ENCODE data around the gene PDE10A. TPM values are rescaled to one million over a fixed set of nuclear protein-coding genes. Genes with fewer than 3 reads are reported as not detected.
A peak's percentile ranks its signal among the peaks of the same experiment; 100 is the strongest.

The PDE10A gene
- total and polyA plus RNA-seq, 2 of the 8 experiments (the other 6 are each of a cell fraction or from before 2014, with no cell fraction given): 1.1 to 2.4 TPM

GRCh38 chr6:165665384-165665672 lies 2.3 kb upstream of the PDE10A start:
- Histone ChIP-seq H3K9me3 (ENCODE audit: insufficient read depth in 2 of 2, low read depth in 1 of 2, low read length in 1 of 2) (no peaks in the 10 kb centered on the region), H3K79me2 (ENCODE audit: control insufficient read depth in 1 of 2, insufficient read depth in 2 of 2, low read length in 2 of 2) (no peaks in the 10 kb centered on the region), H3K9ac (replicated peaks in 1 of 4; ENCODE audit: extremely low read depth in 1 of 4, low read depth in 3 of 4, low read length in 3 of 4) (no peak overlapping the region), H3K23me2 (ENCODE audit: low read depth, low read length) (peaks cover 29% of the 10 kb centered on the region; the same call in 1 of the 2 replicates), H4K8ac (ENCODE audit: extremely low read depth, insufficient read depth, low read length) (no peak overlapping the region), H3K14ac (ENCODE audit: insufficient read length) (no peak overlapping the region), H4K5ac (ENCODE audit: insufficient read length, low read depth, low read length) (no peak overlapping the region), H2BK5ac (ENCODE audit: low read depth, low read length) (no peak overlapping the region), H2BK12ac (ENCODE audit: low read depth, low read length) (no peak overlapping the region), H4K20me1 (replicated peaks in 1 of 2; ENCODE audit: control insufficient read depth in 1 of 2, insufficient read depth in 2 of 2, low read length in 2 of 2) (peaks cover 0 to 2% of the 10 kb centered on the region in 2 experiments), H3K4ac (replicated peaks; ENCODE audit: insufficient read length, low read depth, low read length) (no peak overlapping the region), H2AK5ac (ENCODE audit: low read depth, low read length) (no peak overlapping the region), H3K4me2 (ENCODE audit: insufficient read depth in 1 of 2, low read depth in 2 of 2, low read length in 2 of 2) (peak overlapping the region; percentile 74 to 93; a peak in 3 of 4 replicates), H3K79me1 (ENCODE audit: low read depth, low read length) (no peaks in the 10 kb centered on the region), H3K4me3 (ENCODE audit: extremely low read depth in 1 of 4, insufficient read depth in 2 of 4, low read depth in 3 of 4, low read length in 4 of 4) (peak overlapping the region in 1 of 4 experiments; percentile 73; a peak in 2 of 8 replicates), H3K36me3 (ENCODE audit: control insufficient read depth in 2 of 4, insufficient read depth in 4 of 4, low read length in 3 of 4) (peaks cover 0 to 2% (median 0%) of the 10 kb centered on the region in 4 experiments; a peak in 1 of 8 replicates), H3K18ac (ENCODE audit: extremely low read depth, low read length) (no peak overlapping the region), H3K27me3 (replicated peaks in 1 of 4; ENCODE audit: control insufficient read depth in 3 of 4, extremely low read depth in 1 of 4, insufficient read depth in 3 of 4, low read length in 3 of 4) (peaks cover 37 to 61% (median 47%) of the 10 kb centered on the region in 4 experiments; a peak in 6 of 7 replicates), H2BK120ac (replicated peaks; ENCODE audit: low read depth, low read length) (no peak overlapping the region), H2BK20ac (ENCODE audit: low read length) (no peak overlapping the region), H2AFZ (ENCODE audit: low read length) (no peak overlapping the region), H3K27ac (ENCODE audit: low read depth, low read length) (no peak overlapping the region), H3K56ac (replicated peaks; ENCODE audit: insufficient read length, low read depth, low read length) (no peak overlapping the region), H3K4me1 (replicated peaks in 1 of 4; ENCODE audit: control insufficient read depth in 3 of 4, insufficient read depth in 4 of 4, low read length in 3 of 4) (peaks cover 12 to 24% (median 17%) of the 10 kb centered on the region in 4 experiments), H3K23ac (ENCODE audit: insufficient read length) (no peak overlapping the region), H4K91ac (replicated peaks; ENCODE audit: insufficient read length, low read length) (no peak overlapping the region), H2BK15ac (ENCODE audit: low read length) (no peak overlapping the region)
- ChIA-PET POLR2A (ENCODE audit: partially characterized antibody) (no interaction called here), CTCF (ENCODE audit: partially characterized antibody) (interaction anchor here (0.7 to 1.2 kb wide), 3 partner anchors 9 to 226 kb away, joined by 3 to 5 read pairs (median 3); no protein-coding TSS in a partner anchor)
- WGBS, 2 experiments (ENCODE audit: extremely low coverage in 1 of 2, insufficient coverage in 1 of 2, insufficient read length in 1 of 2, insufficient replicate concordance in 2 of 2, low coverage in 1 of 2, low lambda C conversion rate in 2 of 2, missing lambda C conversion rate in 1 of 2): 8% methylated on average over 4 of the region's 4 CpGs; no CpG with 5 or more reads in 1 of the 2 experiments
- FAIRE-seq: no peak
- no peak for DNase-seq (ENCODE audit: low read depth in 1 of 2, low spot score in 2 of 2)
- TF ChIP-seq JUN (IDR thresholded peaks at IDR 0.05; ENCODE audit: low read depth, low read length): no peak
- no peak for TF ChIP-seq TAF1 (IDR thresholded peaks at IDR 0.05; ENCODE audit: low read depth, low read length)
- no peak for TF ChIP-seq SP2 (IDR thresholded peaks at IDR 0.05; ENCODE audit: low read length)
- TF ChIP-seq NRF1 (IDR thresholded peaks at IDR 0.05; ENCODE audit: low read depth, low read length): no peak
- TF ChIP-seq RAD21 (IDR thresholded peaks at IDR 0.05 in 1 of 2, conservative IDR thresholded peaks at IDR 0.05 in 1 of 2; ENCODE audit: low read depth in 2 of 2, low read length in 2 of 2): no peak
- no peak for TF ChIP-seq ZNF274 (IDR thresholded peaks at IDR 0.05; ENCODE audit: borderline replicate concordance, extremely low read depth, low read length)
